GM12878 (cell line): ENCODE data around the gene CD84. TPM values are rescaled to one million over a fixed set of nuclear protein-coding genes. Genes with fewer than 3 reads are reported as not detected.
A peak's percentile ranks its signal among the peaks of the same experiment; 100 is the strongest.

Experiments used
- ATAC-seq: fragments of 200-7000 bp; cut with Tn5 transposase; 3 replicates; pipeline ENCODE4 v1.9.1; 2020; ENCODE audit warnings: mild to moderate bottlenecking, moderate library complexity
- BruUV-seq: library from RNA; stranded (reverse); fragments of 400-500 nt; replicated peaks from 2 replicates; lab custom pipeline; 2021; lab: Mats Ljungman, UMichigan
- CTCF ChIA-PET: fragments of 300-600 bp; sonication (Branson Sonifier 250); formaldehyde crosslinking; extraction: SDS; loops from one replicate; lab custom pipeline; 2021; ENCODE audit warnings: inconsistent platforms; lab: Yijun Ruan, JAX
- POLR2A ChIA-PET: fragments of 350-600 bp; formaldehyde crosslinking; extraction: SDS; loops from one replicate; lab custom pipeline; 2021; ENCODE audit warnings: inconsistent platforms; lab: Charles Lee
- RAD21 ChIA-PET: fragments of 300-600 bp; sonication (Branson Sonifier 250); formaldehyde crosslinking; loops from one replicate; lab custom pipeline; 2023; ENCODE audit warnings: antibody characterized with exemption; ENCODE audit not compliant: unreplicated experiment; lab: Charles Lee
- SMC1A ChIA-PET: fragments of 300-600 bp; sonication (Branson Sonifier 250); formaldehyde crosslinking; loops from one replicate; lab custom pipeline; 2023; ENCODE audit not compliant: unreplicated experiment, uncharacterized antibody; lab: Charles Lee
- DNase-seq: peaks from one replicate; pipeline ENCODE4 v3.0.0-alpha.2; 2011; ENCODE audit warnings: low read depth, low spot score
- FAIRE-seq: peaks from 3 replicates; lab custom pipeline; 2011; peaks lifted over from hg19 to GRCh38; lab: Jason Lieb, UNC
- H2AFZ ChIP-seq: 2 replicates; pipeline ENCODE4 v1.6.0; 2011; ENCODE audit warnings: low read depth, low read length, control low read depth; ENCODE audit not compliant: control insufficient read depth
- H3K27ac ChIP-seq: 2 replicates; pipeline ENCODE4 v1.5.1; 2011; ENCODE audit warnings: control low read depth; ENCODE audit not compliant: control insufficient read depth, insufficient read depth
- H3K27me3 ChIP-seq, 2 experiments: replicated peaks in 1 of 2; 2 replicates each; pipeline versions ENCODE4 v1.6.0 to v1.6.1; 2011; ENCODE audit warnings: low read length in 1 of 2; ENCODE audit not compliant: control insufficient read depth in 2 of 2, insufficient read depth in 2 of 2
- H3K36me3 ChIP-seq, 2 experiments: 2 replicates each; pipeline ENCODE4 v1.5.1; 2011; ENCODE audit warnings: low read length in 1 of 2; ENCODE audit not compliant: control insufficient read depth in 2 of 2, insufficient read depth in 2 of 2
- H3K4me1 ChIP-seq: 2 replicates; pipeline ENCODE4 v1.6.1; 2011; ENCODE audit warnings: mild to moderate bottlenecking, low read length, moderate library complexity, mixed read lengths; ENCODE audit not compliant: control insufficient read depth, insufficient read depth
- H3K4me2 ChIP-seq: 2 replicates; pipeline ENCODE4 v1.6.0; 2011; ENCODE audit warnings: control low read depth; ENCODE audit not compliant: control insufficient read depth, insufficient read depth
- H3K4me3 ChIP-seq: fragments of 200-600 bp; sonication (generic); 2 replicates; pipeline ENCODE4 v1.5.1; 2016
- H3K79me2 ChIP-seq: 2 replicates; pipeline ENCODE4 v1.6.0; 2011; ENCODE audit warnings: low read length; ENCODE audit not compliant: control insufficient read depth, insufficient read depth
- H3K9ac ChIP-seq: 2 replicates; pipeline ENCODE4 v1.8.0; 2011; ENCODE audit warnings: low read length, control low read depth, mixed read lengths; ENCODE audit not compliant: control insufficient read depth, insufficient read depth
- H3K9me3 ChIP-seq: replicated peaks from 3 replicates; pipeline ENCODE4 v1.5.1; 2011; ENCODE audit warnings: mild to moderate bottlenecking, low read length; ENCODE audit not compliant: control insufficient read depth, insufficient read depth
- H4K20me1 ChIP-seq: 2 replicates; pipeline ENCODE4 v1.6.0; 2011; ENCODE audit not compliant: control insufficient read depth, insufficient read depth
- BACH1 ChIP-seq: fragments of 450-650 bp; IDR thresholded peaks from 2 replicates; pipeline ENCODE4 v1.6.1; 2017; ENCODE audit warnings: mild to moderate bottlenecking, borderline replicate concordance
- FOXM1 ChIP-seq: IDR thresholded peaks from 2 replicates; pipeline ENCODE4 v1.6.1; 2012; ENCODE audit warnings: low read depth, mild to moderate bottlenecking, inconsistent platforms, low read length, moderate library complexity
- NFIC ChIP-seq: IDR thresholded peaks from 2 replicates; pipeline ENCODE4 v1.6.1; 2012; ENCODE audit warnings: low read depth, mild to moderate bottlenecking, inconsistent platforms, low read length, moderate library complexity
- PML ChIP-seq: IDR thresholded peaks from 2 replicates; pipeline ENCODE4 v1.6.1; 2012; ENCODE audit warnings: low read length, inconsistent platforms
- WGBS: methylation state at CpG from one replicate; pipeline ENCODE4 v1.1.6; 2016; ENCODE audit warnings: low lambda C conversion rate; ENCODE audit not compliant: insufficient replicate concordance, insufficient coverage; ENCODE audit errors: missing lambda C conversion rate; 5-methylcytosine and 5-hydroxymethylcytosine counted together
- in situ Hi-C: fragments of 300-500 bp; cut with MboI; formaldehyde crosslinking; loops from 9 replicates; pipeline ENCODE4 v1.14.3; 2018; ENCODE audit warnings: mixed read lengths
- intact Hi-C: fragments of 100-400 bp; cut with micrococcal nuclease; formaldehyde crosslinking; loops from one replicate; pipeline ENCODE4 v1.14.2; 2022; ENCODE audit not compliant: unreplicated experiment
- polyA plus RNA-seq, 11 experiments: library from polyadenylated mRNA; depleted of rRNA in 4 of 11; unstranded in 6 of 11; stranded (reverse) in 5 of 11; fragments of >200 nt; fragmentation: Nextera tagmentation in 4 of 11; fragmentation: Illumina TruSeq in 1 of 11; extraction: Ambion mirVana in 4 of 11; extraction: Trizol in 1 of 11; gene quantifications; 1 replicate in 1 of 11; 2 replicates in 10 of 11; pipeline versions ENCODE4 v1.2.1 to v1.2.3, GENCODE V29; 2011 to 2016; ENCODE audit warnings: inconsistent platforms in 2 of 11, missing spikeins in 2 of 11, low read depth in 1 of 11
- total RNA-seq, 4 experiments: library from RNA; depleted of rRNA in 3 of 4; stranded (reverse); fragments of >200 nt in 3 of 4; fragmentation: Illumina TruSeq in 1 of 4; extraction: Trizol in 1 of 4; gene quantifications; 2 replicates each; pipeline versions ENCODE4 v1.2.1 to v1.2.3, GENCODE V29; 2013 to 2021
- TF ChIP-seq, protein P1 (sequence below): fragments of 450-650 bp; IDR thresholded peaks from 2 replicates; pipeline ENCODE4 v1.6.1; 2016; ENCODE audit warnings: mild to moderate bottlenecking, moderate library complexity, borderline replicate concordance
- TF ChIP-seq, protein P2 (sequence below): IDR thresholded peaks from 2 replicates; pipeline ENCODE4 v1.6.1; 2012; ENCODE audit warnings: low read depth, low read length, improper control_type of control experiment
- TF ChIP-seq, protein P3 (sequence below): IDR thresholded peaks from 2 replicates; pipeline ENCODE4 v1.6.1; 2011; ENCODE audit warnings: borderline replicate concordance, low read depth, mild to moderate bottlenecking, moderate library complexity, mixed read lengths, low read length; ENCODE audit not compliant: insufficient read depth; ENCODE audit errors: extremely low read length

CD84 gene
- total and polyA plus RNA-seq, 10 of the 15 experiments (the other 5 are each of a cell fraction or from before 2014, with no cell fraction given): 3.4 to 20.3 (median 11.7) TPM

DNA sequence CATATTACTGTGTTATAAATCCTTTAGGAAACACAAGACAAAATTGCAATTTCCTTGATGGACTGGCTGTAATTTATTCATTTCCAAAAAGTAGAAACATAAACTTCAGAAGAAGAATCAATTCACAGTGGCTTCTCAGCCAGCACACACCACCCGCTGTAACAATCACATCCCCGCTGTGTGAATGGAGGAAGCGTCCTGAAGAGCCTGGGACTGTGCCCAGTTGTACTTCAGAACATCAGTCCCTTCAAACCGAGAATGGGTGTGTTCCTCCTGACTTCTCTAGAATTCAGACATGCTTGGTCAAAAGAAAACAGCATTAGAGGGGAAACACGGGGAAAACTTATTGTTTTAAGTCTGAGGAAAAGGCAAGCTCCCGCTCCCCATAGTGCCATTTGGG, 28.8 kb upstream of the CD84 start (continued):
- TF ChIP-seq, protein P1, sequence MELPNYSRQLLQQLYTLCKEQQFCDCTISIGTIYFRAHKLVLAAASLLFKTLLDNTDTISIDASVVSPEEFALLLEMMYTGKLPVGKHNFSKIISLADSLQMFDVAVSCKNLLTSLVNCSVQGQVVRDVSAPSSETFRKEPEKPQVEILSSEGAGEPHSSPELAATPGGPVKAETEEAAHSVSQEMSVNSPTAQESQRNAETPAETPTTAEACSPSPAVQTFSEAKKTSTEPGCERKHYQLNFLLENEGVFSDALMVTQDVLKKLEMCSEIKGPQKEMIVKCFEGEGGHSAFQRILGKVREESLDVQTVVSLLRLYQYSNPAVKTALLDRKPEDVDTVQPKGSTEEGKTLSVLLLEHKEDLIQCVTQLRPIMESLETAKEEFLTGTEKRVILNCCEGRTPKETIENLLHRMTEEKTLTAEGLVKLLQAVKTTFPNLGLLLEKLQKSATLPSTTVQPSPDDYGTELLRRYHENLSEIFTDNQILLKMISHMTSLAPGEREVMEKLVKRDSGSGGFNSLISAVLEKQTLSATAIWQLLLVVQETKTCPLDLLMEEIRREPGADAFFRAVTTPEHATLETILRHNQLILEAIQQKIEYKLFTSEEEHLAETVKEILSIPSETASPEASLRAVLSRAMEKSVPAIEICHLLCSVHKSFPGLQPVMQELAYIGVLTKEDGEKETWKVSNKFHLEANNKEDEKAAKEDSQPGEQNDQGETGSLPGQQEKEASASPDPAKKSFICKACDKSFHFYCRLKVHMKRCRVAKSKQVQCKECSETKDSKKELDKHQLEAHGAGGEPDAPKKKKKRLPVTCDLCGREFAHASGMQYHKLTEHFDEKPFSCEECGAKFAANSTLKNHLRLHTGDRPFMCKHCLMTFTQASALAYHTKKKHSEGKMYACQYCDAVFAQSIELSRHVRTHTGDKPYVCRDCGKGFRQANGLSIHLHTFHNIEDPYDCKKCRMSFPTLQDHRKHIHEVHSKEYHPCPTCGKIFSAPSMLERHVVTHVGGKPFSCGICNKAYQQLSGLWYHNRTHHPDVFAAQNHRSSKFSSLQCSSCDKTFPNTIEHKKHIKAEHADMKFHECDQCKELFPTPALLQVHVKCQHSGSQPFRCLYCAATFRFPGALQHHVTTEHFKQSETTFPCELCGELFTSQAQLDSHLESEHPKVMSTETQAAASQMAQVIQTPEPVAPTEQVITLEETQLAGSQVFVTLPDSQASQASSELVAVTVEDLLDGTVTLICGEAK: no peak
- TF ChIP-seq FOXM1: no peak
- TF ChIP-seq, protein P2, sequence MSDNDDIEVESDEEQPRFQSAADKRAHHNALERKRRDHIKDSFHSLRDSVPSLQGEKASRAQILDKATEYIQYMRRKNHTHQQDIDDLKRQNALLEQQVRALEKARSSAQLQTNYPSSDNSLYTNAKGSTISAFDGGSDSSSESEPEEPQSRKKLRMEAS: 0 out of 2 replicates have a peak, but pooled peaks have one; percentile 9

DNA sequence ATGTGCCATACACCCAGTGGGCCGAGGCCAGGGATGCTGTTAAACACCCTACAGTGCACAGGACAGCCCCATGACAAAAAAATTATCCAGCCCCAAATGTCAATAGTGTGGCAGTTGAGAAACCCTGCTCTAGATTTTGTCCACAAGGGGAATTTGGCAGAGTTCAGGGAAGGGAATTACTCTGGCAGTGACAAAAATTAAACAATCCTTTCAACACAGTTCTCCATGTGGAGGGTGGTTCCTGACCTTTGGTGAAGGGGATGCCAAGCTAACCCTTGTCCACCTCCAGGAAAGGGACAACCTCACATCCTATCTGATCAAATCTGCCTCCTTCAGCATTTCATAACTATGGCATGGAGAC, 28.4 kb upstream of the CD84 start:
- H3K4me3 ChIP-seq: no peak overlapping the region
- POLR2A ChIA-PET: interaction anchor here (0.9 to 5.3 kb wide), 7 partner anchors 31 to 179 kb away, joined by 3 to 45 read pairs (median 25); partner anchors contain the start of gene CD84
- SMC1A ChIA-PET: interaction anchor here (0.9 to 7.1 kb wide), 21 partner anchors 12 to 253 kb away, joined by 3 to 395 read pairs (median 10); partner anchors contain the start of genes CD84 and SLAMF6
- no TSS peak for BruUV-seq
- H3K27ac ChIP-seq: peak overlapping the region; percentile 45
- H4K20me1 ChIP-seq: no peaks in the 10 kb centered on the region
- no peaks in the 10 kb centered on the region for H3K79me2 ChIP-seq
- ATAC-seq (peak; percentile 9), DNase-seq (no peak), FAIRE-seq (no peak)
- H3K4me1 ChIP-seq: peaks cover 30% of the 10 kb centered on the region
- 100% methylated on average over 1 of the region's 1 CpG for WGBS
- RAD21 ChIA-PET: interaction anchor here (0.5 to 8.3 kb wide), 26 partner anchors 10 to 386 kb away, joined by 3 to 257 read pairs (median 7); partner anchors contain the start of genes CD84 and SLAMF6
- H3K9me3 ChIP-seq: peaks cover 6% of the 10 kb centered on the region
- intact Hi-C loops: loop anchor here (1.0 to 5.0 kb wide), 5 partner anchors 31 to 415 kb away; partner anchors contain the start of genes CASQ1, COPA and NCSTN
- CTCF ChIA-PET: interaction anchor here (0.6 to 9.9 kb wide), 25 partner anchors 11 to 345 kb away, joined by 3 to 355 read pairs (median 4); partner anchors contain the start of genes CD84 and SLAMF6
- no peak overlapping the region for H2AFZ ChIP-seq
- no peak overlapping the region for H3K4me2 ChIP-seq
- no peak overlapping the region for H3K9ac ChIP-seq
- TF ChIP-seq PML (0 out of 2 replicates have a peak, but pooled peaks have one; percentile 26), BACH1 (peak; percentile 1; the same call in 1 of the 2 replicates), NFIC (no peak)
- TF ChIP-seq, protein P3, sequence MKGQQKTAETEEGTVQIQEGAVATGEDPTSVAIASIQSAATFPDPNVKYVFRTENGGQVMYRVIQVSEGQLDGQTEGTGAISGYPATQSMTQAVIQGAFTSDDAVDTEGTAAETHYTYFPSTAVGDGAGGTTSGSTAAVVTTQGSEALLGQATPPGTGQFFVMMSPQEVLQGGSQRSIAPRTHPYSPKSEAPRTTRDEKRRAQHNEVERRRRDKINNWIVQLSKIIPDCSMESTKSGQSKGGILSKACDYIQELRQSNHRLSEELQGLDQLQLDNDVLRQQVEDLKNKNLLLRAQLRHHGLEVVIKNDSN: no peak
- TF ChIP-seq, all 136 proteins: peak for 2
- Histone ChIP-seq H3K36me3 (peaks cover 11 to 13% of the 10 kb centered on the region in 2 experiments), H3K27me3 (no peaks in the 10 kb centered on the region)
- in situ Hi-C loops: loop anchor here (5.0 kb wide), 2 partner anchors 60 to 180 kb away; no protein-coding TSS in a partner anchor
